ENCODE results near the gene PBX3. TPM values are rescaled to one million over a fixed set of nuclear protein-coding genes. Genes with fewer than 3 reads are reported as not detected.

PBX3 gene
- total RNA-seq, 1 experiment from 2014 or later: 46.0 TPM

- Mint-ChIP-seq H3K4me3 (no peak overlapping the region), H3K27ac (no peak overlapping the region), H3K4me1 (peaks cover 26 to 33% of the 10 kb centered on the region in 2 experiments), H3K27me3 (ENCODE audit: low read depth) (no peaks in the 10 kb centered on the region), H3K36me3 (ENCODE audit: insufficient read depth in 1 of 3, low read depth in 3 of 3) (peaks cover 0 to 11% (median 2%) of the 10 kb centered on the region in 3 experiments; a peak in 3 of 7 replicates), H3K9me3 (no peaks in the 10 kb centered on the region)
- H2AK5ac ChIP-seq (ENCODE audit: insufficient read length, low read length): no peak overlapping the region
- H3K23me2 ChIP-seq (ENCODE audit: insufficient read length, low read depth, low read length, poor library complexity, severe bottlenecking): no peaks in the 10 kb centered on the region
- no peak overlapping the region for H4K91ac ChIP-seq (ENCODE audit: insufficient read length, low read depth, low read length)
- no peak for TF ChIP-seq CTCF (conservative IDR thresholded peaks at IDR 0.05)
- H3K23ac ChIP-seq (ENCODE audit: insufficient read length, low read depth, low read length): no peak overlapping the region
- no peak overlapping the region for H3K9ac ChIP-seq (ENCODE audit: extremely low read depth, insufficient read length, low read length)
- no peak overlapping the region for H3K18ac ChIP-seq (ENCODE audit: insufficient read length, low read depth, low read length)
- H2BK5ac ChIP-seq (ENCODE audit: insufficient read length, low read length): no peak overlapping the region
- H2BK15ac ChIP-seq (ENCODE audit: low read depth, low read length): no peak overlapping the region
- H2AFZ ChIP-seq (ENCODE audit: low read length): no peak overlapping the region
- H2BK20ac ChIP-seq (ENCODE audit: low read depth, low read length, poor library complexity, severe bottlenecking): no peak overlapping the region
- H3K79me1 ChIP-seq (ENCODE audit: insufficient read depth, low read depth, low read length, poor library complexity, severe bottlenecking): no peaks in the 10 kb centered on the region
- H3K14ac ChIP-seq (ENCODE audit: insufficient read depth, low read length): no peak overlapping the region
- no peak overlapping the region for H3K4ac ChIP-seq (ENCODE audit: low read depth, low read length)
- 0 out of 2 replicates have a peak, but pooled peaks cover 2% of the 10 kb centered on the region for H3K79me2 ChIP-seq (ENCODE audit: insufficient read depth, low read length)
- H3K4me1 ChIP-seq (ENCODE audit: insufficient read depth, low read length): peaks cover 3% of the 10 kb centered on the region; the same call in 1 of the 2 replicates
- no peak overlapping the region for H3K4me2 ChIP-seq (ENCODE audit: insufficient read depth, insufficient read length, low read length)
- H4K5ac ChIP-seq (ENCODE audit: insufficient read length, low read depth, low read length): no peak overlapping the region
- no peaks in the 10 kb centered on the region for H4K20me1 ChIP-seq (ENCODE audit: control insufficient read depth, insufficient read depth, insufficient read length)
- no peaks in the 10 kb centered on the region for H3K27me3 ChIP-seq (ENCODE audit: insufficient read depth, low read length)
- H3K56ac ChIP-seq (ENCODE audit: insufficient read length, low read depth, low read length): no peak overlapping the region
- H3T11ph ChIP-seq (ENCODE audit: low read length): no peak overlapping the region
- no peak overlapping the region for H3K27ac ChIP-seq (ENCODE audit: insufficient read length, low read depth, low read length)
- H3K9me3 ChIP-seq (ENCODE audit: control insufficient read depth, low read depth, low read length): no peaks in the 10 kb centered on the region
- no peak for DNase-seq
- no peak overlapping the region for H2BK120ac ChIP-seq (ENCODE audit: low read depth, low read length, poor library complexity, severe bottlenecking)
- H2BK12ac ChIP-seq (ENCODE audit: insufficient read length, low read depth, low read length): no peak overlapping the region
- H4K8ac ChIP-seq (replicated peaks; ENCODE audit: insufficient read length, low read depth, low read length): no peak overlapping the region
These were observed 165.5 kb downstream of the PBX3 start for GRCh38 chr9:125912667-125913066.
